ENCODE results near the gene AOPEP.

Gene AOPEP

DNA sequence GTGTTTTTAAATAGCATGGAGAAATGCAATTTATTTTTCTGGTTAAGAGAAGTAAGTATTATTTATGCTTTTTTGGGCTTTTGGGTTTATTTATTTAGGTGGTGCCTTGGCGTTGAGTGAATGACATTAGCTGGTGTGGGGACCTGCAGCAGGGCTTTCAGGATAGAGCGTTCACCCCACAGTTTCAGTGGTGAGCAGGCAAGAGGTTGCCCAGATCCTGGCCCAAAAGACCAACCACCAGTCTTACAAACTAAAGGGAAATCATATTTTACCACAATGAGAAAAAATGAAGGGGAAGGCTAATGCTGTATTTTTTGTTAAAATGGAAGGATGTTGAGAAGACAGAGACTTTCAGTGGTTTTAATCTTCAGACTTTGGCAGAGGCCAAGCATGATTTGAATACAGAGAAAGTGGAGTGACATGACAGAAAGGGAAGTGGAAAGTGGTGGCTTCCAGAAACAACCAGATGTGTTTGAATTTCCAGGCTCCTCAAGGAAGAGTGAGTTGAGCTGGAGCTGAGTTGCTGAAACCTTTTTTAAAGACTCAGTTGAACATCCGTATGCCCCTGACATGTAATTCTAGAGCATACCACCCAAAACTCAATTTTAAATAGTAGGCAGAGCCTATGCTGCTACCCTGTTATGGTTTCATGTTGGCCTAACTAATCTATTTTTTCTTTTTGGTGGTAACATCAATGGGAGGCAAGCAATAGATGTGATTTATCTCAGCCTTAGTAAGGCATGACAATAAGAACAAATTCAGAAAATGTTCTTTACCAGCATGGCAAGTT is 94.8 kb downstream of the AOPEP start:
- no peak for TF ChIP-seq EZH2 (IDR thresholded peaks at IDR 0.05; ENCODE audit: borderline replicate concordance, low read length)
- TF ChIP-seq, protein P1, sequence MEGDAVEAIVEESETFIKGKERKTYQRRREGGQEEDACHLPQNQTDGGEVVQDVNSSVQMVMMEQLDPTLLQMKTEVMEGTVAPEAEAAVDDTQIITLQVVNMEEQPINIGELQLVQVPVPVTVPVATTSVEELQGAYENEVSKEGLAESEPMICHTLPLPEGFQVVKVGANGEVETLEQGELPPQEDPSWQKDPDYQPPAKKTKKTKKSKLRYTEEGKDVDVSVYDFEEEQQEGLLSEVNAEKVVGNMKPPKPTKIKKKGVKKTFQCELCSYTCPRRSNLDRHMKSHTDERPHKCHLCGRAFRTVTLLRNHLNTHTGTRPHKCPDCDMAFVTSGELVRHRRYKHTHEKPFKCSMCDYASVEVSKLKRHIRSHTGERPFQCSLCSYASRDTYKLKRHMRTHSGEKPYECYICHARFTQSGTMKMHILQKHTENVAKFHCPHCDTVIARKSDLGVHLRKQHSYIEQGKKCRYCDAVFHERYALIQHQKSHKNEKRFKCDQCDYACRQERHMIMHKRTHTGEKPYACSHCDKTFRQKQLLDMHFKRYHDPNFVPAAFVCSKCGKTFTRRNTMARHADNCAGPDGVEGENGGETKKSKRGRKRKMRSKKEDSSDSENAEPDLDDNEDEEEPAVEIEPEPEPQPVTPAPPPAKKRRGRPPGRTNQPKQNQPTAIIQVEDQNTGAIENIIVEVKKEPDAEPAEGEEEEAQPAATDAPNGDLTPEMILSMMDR (IDR thresholded peaks at IDR 0.05; ENCODE audit: low read length), result no peak
- no peaks in the 10 kb centered on the region for H3K27me3 ChIP-seq (ENCODE audit: insufficient read depth, low read length)
- no peak overlapping the region for H3K4me3 ChIP-seq (ENCODE audit: low read depth, low read length, poor library complexity, severe bottlenecking)
- H3K27ac ChIP-seq (ENCODE audit: low read depth, low read length, poor library complexity, severe bottlenecking), result peak overlapping the region; percentile 86
- H3K9me2 ChIP-seq (ENCODE audit: low read depth, low read length), result no peaks in the 10 kb centered on the region
- no peak overlapping the region; the same call in 1 of the 2 replicates for H3K9ac ChIP-seq (ENCODE audit: low read length)
- H3F3A ChIP-seq (ENCODE audit: insufficient read depth, low read length), result no peaks in the 10 kb centered on the region
- no peaks in the 10 kb centered on the region for H3K79me2 ChIP-seq (ENCODE audit: insufficient read depth, low read length)
- H4K20me1 ChIP-seq (ENCODE audit: insufficient read depth, low read length), result no peaks in the 10 kb centered on the region
- H3K9me3 ChIP-seq (ENCODE audit: low read length), result no peaks in the 10 kb centered on the region
- peak overlapping the region; percentile 14; the same call in 1 of the 2 replicates for H3K4me2 ChIP-seq (ENCODE audit: low read length)
- peaks cover 49% of the 10 kb centered on the region for H3K4me1 ChIP-seq (ENCODE audit: insufficient read depth, low read length, severe bottlenecking)
- no peak overlapping the region for H2AFZ ChIP-seq (ENCODE audit: low read length)
- H3K36me3 ChIP-seq (ENCODE audit: insufficient read depth, low read length), result peaks cover 24% of the 10 kb centered on the region

DNA sequence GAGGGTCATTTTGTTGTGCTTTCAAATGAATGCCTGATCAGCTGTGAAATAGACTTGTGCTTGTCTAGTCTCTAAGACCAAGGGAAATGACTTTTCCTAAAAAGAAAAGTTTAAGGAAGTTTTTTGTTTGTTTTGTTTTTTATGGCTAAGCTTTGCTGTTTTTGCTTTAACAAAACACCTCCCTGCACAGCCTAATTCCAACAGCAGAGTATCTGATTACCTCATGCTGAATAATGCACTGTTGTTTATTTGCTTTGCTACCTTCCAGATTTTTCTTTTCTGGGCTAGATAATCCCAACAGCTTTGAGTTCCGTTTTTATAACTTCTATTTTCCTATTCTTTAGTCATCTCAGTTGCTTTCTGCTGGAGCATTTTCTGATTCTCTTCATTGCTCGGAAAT is 95.8 kb downstream of the AOPEP start:
- Histone ChIP-seq H2AFZ (ENCODE audit: low read length) (no peak overlapping the region), H3K4me2 (ENCODE audit: low read length) (no peak overlapping the region), H3K4me3 (ENCODE audit: low read depth, low read length, poor library complexity, severe bottlenecking) (no peak overlapping the region), H3K27ac (ENCODE audit: low read depth, low read length, poor library complexity, severe bottlenecking) (peak overlapping the region; percentile 86), H3K9me2 (ENCODE audit: low read depth, low read length) (no peaks in the 10 kb centered on the region), H3K27me3 (ENCODE audit: insufficient read depth, low read length) (no peaks in the 10 kb centered on the region), H3K9ac (ENCODE audit: low read length) (no peak overlapping the region), H3K4me1 (ENCODE audit: insufficient read depth, low read length, severe bottlenecking) (peaks cover 53% of the 10 kb centered on the region), H3K36me3 (ENCODE audit: insufficient read depth, low read length) (peaks cover 25% of the 10 kb centered on the region), H4K20me1 (ENCODE audit: insufficient read depth, low read length) (no peaks in the 10 kb centered on the region), H3K9me3 (ENCODE audit: low read length) (no peaks in the 10 kb centered on the region), H3K79me2 (ENCODE audit: insufficient read depth, low read length) (no peaks in the 10 kb centered on the region), H3F3A (ENCODE audit: insufficient read depth, low read length) (no peaks in the 10 kb centered on the region)
- TF ChIP-seq, protein P1 (IDR thresholded peaks at IDR 0.05; ENCODE audit: low read length), result no peak

DNA sequence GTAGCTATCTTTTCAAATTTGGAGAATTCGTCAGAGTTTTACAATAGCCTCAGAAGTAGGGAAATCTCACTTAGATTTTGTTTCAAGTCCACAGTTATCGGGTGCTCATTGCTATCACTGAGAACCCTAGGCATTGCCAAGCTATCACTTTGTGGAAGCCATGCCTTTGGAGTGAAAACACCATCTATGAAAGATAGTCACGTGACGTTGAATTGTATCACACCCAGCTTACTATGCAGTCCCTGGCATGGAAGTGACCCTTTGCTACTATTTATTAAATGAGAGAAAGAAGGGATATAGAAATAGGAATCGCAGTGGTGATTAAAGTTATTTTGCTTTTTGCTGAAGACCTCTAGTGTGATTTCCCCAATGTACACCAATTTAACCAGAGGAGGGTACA is 97.2 kb downstream of the AOPEP start:
- Histone ChIP-seq H2AFZ (ENCODE audit: low read length) (no peak overlapping the region), H3K36me3 (ENCODE audit: insufficient read depth, low read length) (peaks cover 18% of the 10 kb centered on the region)

More for the DNA sequence above, 97.2 kb downstream of the AOPEP start:
- H3K27me3 ChIP-seq (ENCODE audit: insufficient read depth, low read length), result no peaks in the 10 kb centered on the region
- no peak overlapping the region for H3K4me3 ChIP-seq (ENCODE audit: low read depth, low read length, poor library complexity, severe bottlenecking)
- TF ChIP-seq, protein P1 (IDR thresholded peaks at IDR 0.05; ENCODE audit: low read length), result no peak
- TF ChIP-seq EZH2 (IDR thresholded peaks at IDR 0.05; ENCODE audit: borderline replicate concordance, low read length), result no peak
- no peaks in the 10 kb centered on the region for H3F3A ChIP-seq (ENCODE audit: insufficient read depth, low read length)
- no peaks in the 10 kb centered on the region for H3K9me3 ChIP-seq (ENCODE audit: low read length)
- no peaks in the 10 kb centered on the region for H3K79me2 ChIP-seq (ENCODE audit: insufficient read depth, low read length)
- H3K9me2 ChIP-seq (ENCODE audit: low read depth, low read length), result no peaks in the 10 kb centered on the region
- no peak overlapping the region for H3K9ac ChIP-seq (ENCODE audit: low read length)
- H3K27ac ChIP-seq (ENCODE audit: low read depth, low read length, poor library complexity, severe bottlenecking), result no peak overlapping the region
- H3K4me1 ChIP-seq (ENCODE audit: insufficient read depth, low read length, severe bottlenecking), result peaks cover 39% of the 10 kb centered on the region
- no peak overlapping the region for H3K4me2 ChIP-seq (ENCODE audit: low read length)
- H4K20me1 ChIP-seq (ENCODE audit: insufficient read depth, low read length), result no peaks in the 10 kb centered on the region

All from OCI-LY1 (cell line).